HG02759 (cell line): ENCODE measurements around the gene TAF4.
"Not testable (repeated sequence)": the region's sequence is repeated elsewhere in the genome, so short reads cannot be mapped to it uniquely, and the experiment has no call there.

Source experiments
- ATAC-seq: cut with Tn5 transposase; IDR thresholded peaks from one replicate; pipeline ENCODE4 v1.9.1; 2021; ENCODE audit warnings: mild to moderate bottlenecking, moderate library complexity; ENCODE audit not compliant: unreplicated experiment

The TAF4 gene

GRCh38 chr20:62004614-62005013 is 61.1 kb downstream of the TAF4 start:
- ATAC-seq = no peak

- ATAC-seq = no peak
These were observed 61.9 kb downstream of the TAF4 start for GRCh38 chr20:62003567-62004405.

- ATAC-seq = no peak
These were observed 62.7 kb downstream of the TAF4 start for GRCh38 chr20:62002882-62003480.

- ATAC-seq = no peak
These were observed 64.4 kb downstream of the TAF4 start for GRCh38 chr20:62001178-62001715.

- no peak for ATAC-seq
These were observed 67.1 kb downstream of the TAF4 start for GRCh38 chr20:61998343-61999121.

- ATAC-seq = no peak
These were observed 67.8 kb downstream of the TAF4 start for GRCh38 chr20:61997891-61998290.

GRCh38 chr20:61997372-61997771 is 68.3 kb downstream of the TAF4 start:
- no peak for ATAC-seq

GRCh38 chr20:61994546-61994945 is 71.1 kb downstream of the TAF4 start:
- no peak for ATAC-seq

GRCh38 chr20:61993058-61993457 is 72.6 kb downstream of the TAF4 start:
- no peak for ATAC-seq

GRCh38 chr20:61991476-61991875 is 74.2 kb downstream of the TAF4 start:
- no peak for ATAC-seq

- ATAC-seq = no peak
These were observed 75.2 kb downstream of the TAF4 start for GRCh38 chr20:61990484-61990883.

- no peak for ATAC-seq
These were observed 75.9 kb downstream of the TAF4 start for GRCh38 chr20:61989741-61990140.

- no peak for ATAC-seq
These were observed 77.0 kb downstream of the TAF4 start for GRCh38 chr20:61988665-61989064.

- no peak for ATAC-seq
These were observed 78.8 kb downstream of the TAF4 start for GRCh38 chr20:61986762-61987321.

- ATAC-seq = no peak
These were observed 80.6 kb downstream of the TAF4 start for GRCh38 chr20:61985096-61985495.

GRCh38 chr20:61984431-61984830 is 81.2 kb downstream of the TAF4 start:
- ATAC-seq = not testable (repeated sequence)

- no peak for ATAC-seq
These were observed 81.7 kb downstream of the TAF4 start for GRCh38 chr20:61983965-61984364.

GRCh38 chr20:61982951-61983315 is 82.7 kb downstream of the TAF4 start:
- ATAC-seq = no peak

- no peak for ATAC-seq
These were observed 83.3 kb downstream of the TAF4 start for GRCh38 chr20:61982191-61982950.

- ATAC-seq = not testable (repeated sequence)
These were observed 84.0 kb downstream of the TAF4 start for GRCh38 chr20:61981691-61982090.
